NT2/D1 (cell line): Measurements from ENCODE around the gene PRG2.

ENCODE experiments used
- YY1 ChIP-seq: IDR thresholded peaks from 2 replicates; pipeline ENCODE4 v1.6.1; 2011; ENCODE audit not compliant: insufficient read length, insufficient read depth
- ZNF274 ChIP-seq: IDR thresholded peaks from 2 replicates; pipeline ENCODE4 v1.6.1; 2011; ENCODE audit warnings: mild to moderate bottlenecking, low read depth, low read length

GRCh38 chr11:57386178-57386940 lies 4.1 kb downstream of the PRG2 start:
- TF ChIP-seq ZNF274 (no peak), YY1 (no peak)
